ACHN (cell line): ENCODE data around the gene MYEOV.

Experiments used
- DNase-seq: peaks from one replicate; pipeline ENCODE4 v3.0.0-alpha.2; 2015
- in situ Hi-C: cut with HindIII; loops from 2 replicates; pipeline ENCODE4 v1.10.0; 2017; ENCODE audit warnings: low sequenced_read_pairs, low pct_ligation_motif_present, low pct_unique_long_range_greater_than_20kb

The MYEOV gene

GRCh38 chr11:69293819-69294505 lies at the start of gene MYEOV:
Gene MYEOV (plus strand): TSS chr11:69294155. CDS start chr11:69295355, 1,200 bp downstream.
- in situ Hi-C loops: no loop called here
- DNase-seq: peak; percentile 9

- no peak for DNase-seq
- in situ Hi-C loops: no loop called here
Observed at GRCh38 chr11:69244266-69244665, 49.7 kb upstream of the MYEOV start.

GRCh38 chr11:69245041-69245440 lies 48.9 kb upstream of the MYEOV start:
- in situ Hi-C loops: no loop called here
- no peak for DNase-seq

GRCh38 chr11:69245491-69246345 lies 48.2 kb upstream of the MYEOV start:
- in situ Hi-C loops: no loop called here
- no peak for DNase-seq

- DNase-seq: no peak
- in situ Hi-C loops: no loop called here
Observed at GRCh38 chr11:69249311-69250185, 44.4 kb upstream of the MYEOV start.

GRCh38 chr11:69250186-69251056 lies 43.5 kb upstream of the MYEOV start:
- in situ Hi-C loops: no loop called here
- DNase-seq: no peak

- no peak for DNase-seq
- in situ Hi-C loops: no loop called here
Observed at GRCh38 chr11:69251057-69251393, 42.9 kb upstream of the MYEOV start.

- in situ Hi-C loops: no loop called here
- DNase-seq: no peak
Observed at GRCh38 chr11:69251639-69252489, 42.1 kb upstream of the MYEOV start.

- in situ Hi-C loops: no loop called here
- DNase-seq: no peak
Observed at GRCh38 chr11:69252490-69252837, 41.5 kb upstream of the MYEOV start.

- in situ Hi-C loops: no loop called here
- DNase-seq: no peak
Observed at GRCh38 chr11:69253028-69253427, 40.9 kb upstream of the MYEOV start.

- DNase-seq: no peak
- in situ Hi-C loops: no loop called here
Observed at GRCh38 chr11:69257134-69257533, 36.8 kb upstream of the MYEOV start.

GRCh38 chr11:69257838-69258658 lies 35.9 kb upstream of the MYEOV start:
- DNase-seq: no peak
- in situ Hi-C loops: no loop called here

GRCh38 chr11:69259096-69259495 lies 34.9 kb upstream of the MYEOV start:
- DNase-seq: no peak
- in situ Hi-C loops: no loop called here

- no peak for DNase-seq
- in situ Hi-C loops: no loop called here
Observed at GRCh38 chr11:69260622-69261021, 33.3 kb upstream of the MYEOV start.

- DNase-seq: no peak
- in situ Hi-C loops: no loop called here
Observed at GRCh38 chr11:69261116-69261515, 32.8 kb upstream of the MYEOV start.

- in situ Hi-C loops: no loop called here
- DNase-seq: no peak
Observed at GRCh38 chr11:69262918-69263735, 30.8 kb upstream of the MYEOV start.
